Activated T-cell treated with anti-CD3 and anti-CD28 coated beads, Interleukin-2, amount 50 U/mL, for 4 hours (primary cell): Measurements from ENCODE around the gene WWOX. TPM values are rescaled to one million over a fixed set of nuclear protein-coding genes. Genes with fewer than 3 reads are reported as not detected.

Source experiments
- ATAC-seq, 2 donors: fragments of 200-7000 bp; cut with Tn5 transposase; one replicate each; pipeline ENCODE4 v1.10.0; 2021
- DNase-seq: peaks from one replicate; pipeline ENCODE4 v3.0.0-alpha.2; 2020
- H3K27me3 Mint-ChIP-seq: one replicate; pipeline ENCODE4 v1.8.0; 2021; ENCODE audit warnings: low read depth, mixed read lengths
- H3K36me3 Mint-ChIP-seq: one replicate; pipeline ENCODE4 v1.8.0; 2022; ENCODE audit warnings: mixed read lengths; ENCODE audit not compliant: insufficient read depth
- H3K4me1 Mint-ChIP-seq: one replicate; pipeline ENCODE4 v1.8.0; 2021; ENCODE audit warnings: low read depth, mixed read lengths
- H3K4me3 Mint-ChIP-seq: one replicate; pipeline ENCODE4 v1.8.0; 2021; ENCODE audit warnings: mild to moderate bottlenecking, moderate library complexity, mixed read lengths
- H3K9me3 Mint-ChIP-seq: one replicate; pipeline ENCODE4 v1.8.0; 2021; ENCODE audit warnings: mixed read lengths
- total RNA-seq, 3 donors: library from RNA; stranded (reverse); gene quantifications; one replicate each; pipeline ENCODE4 v1.2.1, GENCODE V29; 2021

WWOX gene
- total RNA-seq, 3 donors from 2014 or later = 13.9 to 19.1 (median 18.9) TPM

DNA sequence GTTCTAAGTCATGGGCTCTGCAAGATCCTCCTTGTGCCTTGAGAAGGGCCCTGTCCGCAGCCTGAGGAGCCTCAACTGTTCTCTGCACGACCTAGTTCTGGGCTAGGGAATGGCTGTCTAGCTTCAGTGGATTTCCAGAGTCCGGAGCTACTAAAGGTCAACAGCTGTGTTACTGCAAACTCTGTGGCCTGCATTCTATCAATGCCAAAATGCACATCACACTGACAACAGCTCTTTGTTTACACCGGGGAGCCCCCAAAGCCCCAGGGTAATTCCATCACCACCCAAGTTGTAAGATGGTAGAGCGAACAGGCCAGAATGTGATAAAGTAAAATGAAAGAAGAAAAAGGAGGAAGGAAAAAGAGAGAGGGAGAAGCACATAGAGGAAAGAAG lies 890.9 kb downstream of the WWOX start:
- Mint-ChIP-seq H3K36me3 (peaks cover 2% of the 10 kb centered on the region), H3K4me1 (peaks cover 7% of the 10 kb centered on the region)
- DNase-seq = no peak

DNA sequence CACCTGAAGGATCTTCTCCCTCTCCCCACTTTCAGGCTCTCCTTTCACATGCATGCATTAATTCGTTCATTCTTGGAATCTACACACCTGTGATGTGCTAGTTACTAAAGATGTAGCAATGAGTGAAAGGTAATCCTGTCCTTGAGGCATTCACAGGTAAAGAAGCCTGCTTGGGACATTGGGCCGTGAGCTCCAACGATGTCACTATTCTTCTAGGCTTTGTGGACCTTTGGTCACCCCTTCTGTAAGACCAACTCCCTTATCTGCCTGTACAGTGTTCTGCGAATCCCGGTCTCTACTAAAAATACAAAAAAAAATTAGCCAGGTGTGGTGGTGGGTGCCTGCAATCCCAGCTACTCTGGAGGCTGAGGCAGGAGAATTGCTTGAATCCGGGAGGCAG lies 892.5 kb downstream of the WWOX start:
- no peaks in the 10 kb centered on the region for H3K9me3 Mint-ChIP-seq
- H3K4me3 Mint-ChIP-seq = no peak overlapping the region
- ATAC-seq (no peak), DNase-seq (no peak)
- no peaks in the 10 kb centered on the region for H3K27me3 Mint-ChIP-seq
- H3K4me1 Mint-ChIP-seq = peaks cover 7% of the 10 kb centered on the region
- peaks cover 2% of the 10 kb centered on the region for H3K36me3 Mint-ChIP-seq

More for the DNA sequence above, 890.9 kb downstream of the WWOX start:
- Mint-ChIP-seq H3K9me3 (no peaks in the 10 kb centered on the region), H3K27me3 (no peaks in the 10 kb centered on the region), H3K4me3 (no peak overlapping the region)
- ATAC-seq = no peak

DNA sequence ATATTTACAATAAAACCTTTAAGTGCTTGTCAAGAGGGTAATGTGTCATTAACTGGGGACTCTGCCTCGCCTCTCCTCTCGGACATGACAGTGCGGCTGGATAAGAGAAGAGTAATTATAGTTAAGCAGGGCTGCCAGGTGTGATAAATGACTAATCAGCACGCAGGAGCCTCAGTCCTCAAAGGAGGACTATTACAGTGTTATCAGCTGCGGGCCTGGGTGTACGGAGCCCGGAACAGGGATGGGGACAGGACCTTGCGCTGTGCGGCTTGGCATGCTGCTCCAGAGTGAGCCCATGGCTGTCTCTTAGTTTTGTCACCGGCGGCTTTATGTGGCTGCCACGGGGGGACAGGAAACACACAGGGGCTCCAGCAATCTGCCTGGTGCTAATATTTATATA lies 893.9 kb downstream of the WWOX start:
- Mint-ChIP-seq H3K9me3 (no peaks in the 10 kb centered on the region), H3K36me3 (no peaks in the 10 kb centered on the region), H3K27me3 (no peaks in the 10 kb centered on the region), H3K4me3 (no peak overlapping the region), H3K4me1 (peaks cover 7% of the 10 kb centered on the region)
- ATAC-seq (no peak), DNase-seq (no peak)

DNA sequence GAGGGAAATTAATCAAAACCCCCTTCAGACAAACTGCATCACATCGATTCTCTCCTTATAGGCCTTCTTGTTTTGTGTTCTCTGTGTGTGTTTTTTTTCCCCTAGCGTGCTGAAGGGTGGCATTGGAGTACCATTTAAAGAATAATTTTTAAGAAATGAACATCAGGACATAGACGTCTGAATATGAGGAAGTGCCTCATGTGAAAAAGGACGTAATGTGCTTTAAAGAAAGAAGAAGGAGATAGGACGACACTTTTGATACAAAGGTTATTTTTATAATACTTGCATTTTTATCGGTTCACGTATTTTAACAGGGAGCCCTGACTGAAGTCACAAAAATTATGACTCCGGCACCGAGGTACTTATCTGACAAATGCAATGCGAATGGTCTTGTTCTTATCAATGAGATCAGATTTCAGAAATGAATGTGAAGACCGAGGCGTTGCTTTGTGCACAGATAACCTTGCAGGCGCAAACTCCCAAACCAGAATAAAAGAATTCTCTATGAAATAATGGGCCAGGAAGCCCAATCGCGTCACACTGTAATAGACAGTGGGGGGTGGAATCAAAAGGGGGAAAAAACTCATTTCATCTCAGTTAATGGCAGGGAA lies 894.8 kb downstream of the WWOX start:
- Mint-ChIP-seq H3K4me1 (peaks cover 7% of the 10 kb centered on the region), H3K27me3 (no peaks in the 10 kb centered on the region), H3K9me3 (no peaks in the 10 kb centered on the region), H3K36me3 (no peaks in the 10 kb centered on the region), H3K4me3 (no peak overlapping the region)
- ATAC-seq (no peak), DNase-seq (no peak)

DNA sequence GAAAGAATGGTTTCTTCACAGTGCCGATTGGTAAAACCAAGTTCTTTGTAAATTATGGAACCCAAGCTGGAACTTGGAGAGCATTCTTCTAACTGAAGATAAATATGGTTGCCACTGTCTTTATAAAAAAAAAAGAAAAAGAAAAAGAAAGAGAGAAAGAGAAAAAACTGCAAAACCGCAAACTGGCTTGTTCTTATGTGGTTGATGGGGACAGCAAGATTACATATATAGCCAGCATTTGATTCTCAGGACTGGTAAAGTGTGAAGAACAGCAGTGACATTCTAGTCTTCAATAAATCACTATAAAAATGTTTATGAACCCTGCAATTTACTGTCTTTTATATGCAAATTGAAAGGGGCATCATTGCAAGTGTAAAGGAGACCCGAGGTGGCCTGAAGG lies 896.0 kb downstream of the WWOX start:
- Mint-ChIP-seq H3K4me1 (peaks cover under 1% of the 10 kb centered on the region), H3K4me3 (no peak overlapping the region), H3K27me3 (no peaks in the 10 kb centered on the region), H3K9me3 (no peaks in the 10 kb centered on the region), H3K36me3 (no peaks in the 10 kb centered on the region)
- ATAC-seq (no peak), DNase-seq (no peak)

DNA sequence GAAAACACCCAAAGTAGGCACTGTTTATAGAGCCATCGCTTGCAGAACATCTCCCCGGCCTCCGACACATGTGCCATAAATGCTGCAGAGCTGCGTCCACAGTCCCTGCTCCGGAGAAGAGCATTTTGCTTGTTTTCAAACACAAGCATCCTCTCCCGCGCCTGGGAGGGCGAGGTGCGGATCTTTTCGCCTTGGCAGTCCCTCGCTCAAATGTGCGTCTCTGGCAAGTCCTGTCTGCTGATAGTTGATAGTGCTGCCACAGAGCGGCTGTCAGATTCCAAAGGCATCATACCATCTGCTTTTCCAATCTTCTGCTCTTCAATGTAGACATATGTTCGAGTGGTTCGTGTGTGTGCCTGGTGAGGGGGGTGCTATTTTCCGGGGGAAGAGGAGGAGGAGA lies 897.3 kb downstream of the WWOX start:
- no peaks in the 10 kb centered on the region for H3K27me3 Mint-ChIP-seq
- H3K36me3 Mint-ChIP-seq = no peaks in the 10 kb centered on the region
- DNase-seq (no peak), ATAC-seq (no peak)
- no peaks in the 10 kb centered on the region for H3K9me3 Mint-ChIP-seq
- no peak overlapping the region for H3K4me3 Mint-ChIP-seq
- no peaks in the 10 kb centered on the region for H3K4me1 Mint-ChIP-seq

DNA sequence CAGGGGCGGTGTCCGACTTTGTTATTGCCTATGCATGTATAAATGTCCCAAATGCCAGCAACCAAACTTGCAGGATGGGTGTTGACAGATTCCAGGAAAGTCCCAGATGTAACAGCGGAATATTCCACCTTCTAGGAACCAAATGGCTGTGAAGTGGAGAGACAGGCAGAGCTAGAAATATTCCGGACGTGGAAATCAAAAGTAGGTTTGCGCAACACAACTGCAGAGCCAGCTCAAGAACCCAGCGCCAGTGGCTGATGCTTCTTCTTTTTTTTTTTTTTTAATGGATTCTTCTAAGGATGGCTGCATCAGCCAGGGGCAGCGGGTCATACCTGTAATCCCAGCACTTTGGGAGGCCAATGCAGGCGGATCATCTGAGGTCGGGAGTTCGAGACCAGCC lies 899.4 kb downstream of the WWOX start:
- ATAC-seq (no peak), DNase-seq (no peak)
- Mint-ChIP-seq H3K36me3 (no peaks in the 10 kb centered on the region), H3K4me3 (no peak overlapping the region), H3K9me3 (no peaks in the 10 kb centered on the region), H3K27me3 (no peaks in the 10 kb centered on the region), H3K4me1 (no peaks in the 10 kb centered on the region)

DNA sequence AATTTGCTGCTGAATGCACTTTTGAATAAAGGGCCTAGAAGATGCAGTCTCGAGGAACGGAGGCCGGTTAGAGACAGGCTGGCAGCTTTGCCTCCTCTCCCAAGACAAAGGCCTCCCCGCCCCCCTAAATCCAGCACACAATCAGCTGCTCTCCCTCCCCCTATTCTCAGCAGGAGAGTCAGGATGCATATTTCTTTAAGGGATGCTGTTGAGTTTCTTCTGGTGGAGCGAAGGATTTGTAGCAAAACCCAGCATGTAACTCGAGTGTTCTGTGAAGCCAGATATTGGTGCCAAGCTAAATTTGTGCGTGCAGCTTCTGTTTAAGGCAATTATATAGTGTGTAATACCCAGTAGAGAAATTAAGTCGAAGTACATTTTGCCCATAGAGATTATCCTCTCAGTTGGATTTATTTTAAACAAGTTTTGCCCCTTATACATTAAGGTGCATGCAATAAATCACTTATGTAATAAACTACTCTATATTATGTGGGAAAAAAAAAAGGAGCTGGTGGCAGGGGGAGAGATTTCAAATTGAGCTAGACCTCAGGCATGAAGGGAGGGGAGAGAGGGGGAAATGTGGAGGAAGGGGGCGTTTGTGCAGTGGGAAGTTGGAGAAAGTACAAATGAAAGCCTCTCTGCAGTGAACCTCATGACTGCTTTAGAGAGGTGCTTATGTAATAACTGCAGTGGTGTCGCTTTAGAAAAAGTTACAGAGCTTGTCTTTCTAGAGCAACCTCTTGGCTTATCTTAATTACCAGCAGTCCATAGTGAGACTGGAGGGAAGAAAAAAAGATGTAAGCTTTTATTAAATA lies 901.9 kb downstream of the WWOX start:
- Mint-ChIP-seq H3K27me3 (no peaks in the 10 kb centered on the region), H3K9me3 (no peaks in the 10 kb centered on the region), H3K36me3 (no peaks in the 10 kb centered on the region), H3K4me3 (no peak overlapping the region), H3K4me1 (peaks cover 4% of the 10 kb centered on the region)
- DNase-seq (no peak), ATAC-seq (no peak)

DNA sequence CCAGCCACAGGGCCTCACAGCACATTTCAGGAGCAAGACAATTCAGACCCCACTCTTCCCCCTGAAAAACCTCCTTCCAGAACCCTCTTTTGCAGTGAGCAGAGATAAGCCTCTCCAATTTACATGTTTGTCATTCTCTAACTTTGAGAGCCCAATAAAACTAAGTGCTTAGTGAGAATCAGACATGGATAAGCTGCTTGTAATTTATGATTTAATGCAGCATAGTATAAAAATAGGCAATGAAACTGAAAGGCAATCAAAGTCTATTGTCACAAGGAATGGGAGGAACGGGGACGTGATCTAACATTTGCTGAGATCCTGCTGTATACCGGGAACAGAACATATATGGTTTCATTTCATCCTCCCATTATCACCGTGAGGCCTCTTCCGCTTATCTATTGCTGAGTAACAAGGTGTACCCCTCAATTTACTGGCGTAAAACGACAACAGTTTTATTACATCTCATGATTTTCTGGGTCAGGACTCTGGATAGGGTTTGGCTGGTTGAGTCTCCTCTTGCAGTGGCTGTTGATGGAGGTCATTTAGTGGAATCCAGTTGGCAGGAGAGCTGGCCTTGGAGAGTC lies 903.7 kb downstream of the WWOX start:
- Mint-ChIP-seq H3K4me3 (no peak overlapping the region), H3K36me3 (peaks cover 2% of the 10 kb centered on the region), H3K9me3 (no peaks in the 10 kb centered on the region), H3K27me3 (no peaks in the 10 kb centered on the region), H3K4me1 (peaks cover 15% of the 10 kb centered on the region)
- ATAC-seq = no peak
- no peak for DNase-seq

DNA sequence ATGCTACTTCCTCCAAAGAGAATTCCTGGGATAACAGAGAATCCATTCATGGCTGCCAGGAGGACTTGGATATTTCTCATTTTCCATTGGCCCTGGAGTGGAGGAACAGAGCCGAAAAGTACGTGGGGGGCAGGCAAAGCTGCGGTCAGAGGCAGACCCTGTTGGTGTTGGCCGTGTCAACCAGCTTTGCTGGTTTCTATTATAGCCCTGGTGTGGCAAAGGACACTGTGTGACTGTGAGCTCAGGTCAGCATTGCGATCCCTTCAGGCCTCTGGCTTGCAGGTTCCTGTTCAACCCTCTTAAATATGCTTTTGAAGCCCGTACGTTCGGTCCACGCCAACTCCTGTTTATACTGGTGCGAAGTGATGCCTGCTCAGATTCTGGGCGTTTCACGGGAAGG lies 904.9 kb downstream of the WWOX start:
- Mint-ChIP-seq H3K4me3 (no peak overlapping the region), H3K27me3 (no peaks in the 10 kb centered on the region), H3K36me3 (peaks cover 2% of the 10 kb centered on the region), H3K4me1 (peaks cover 15% of the 10 kb centered on the region), H3K9me3 (no peaks in the 10 kb centered on the region)
- DNase-seq (no peak), ATAC-seq (no peak)

DNA sequence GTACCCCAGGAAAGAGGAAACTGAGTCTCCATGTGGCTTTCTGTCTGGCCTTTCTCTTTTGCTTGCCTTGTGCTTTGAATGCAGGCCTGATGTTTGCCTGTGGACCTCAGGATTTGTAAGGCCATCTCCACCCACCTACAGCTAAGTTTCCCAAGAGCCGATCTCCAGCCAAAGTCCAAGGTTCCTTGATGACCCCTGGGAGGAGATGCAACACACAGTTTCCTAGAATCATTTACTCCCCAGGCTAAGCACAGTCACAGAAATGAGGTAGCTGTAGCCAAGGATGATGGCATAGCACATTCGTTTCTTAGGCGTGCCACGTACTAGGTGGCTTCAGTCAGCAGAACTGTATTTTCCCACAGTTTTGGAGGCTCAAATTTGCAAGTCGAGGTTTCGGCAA lies 905.6 kb downstream of the WWOX start:
- ATAC-seq (no peak), DNase-seq (no peak)
- no peak overlapping the region for H3K4me3 Mint-ChIP-seq
- peaks cover 15% of the 10 kb centered on the region for H3K4me1 Mint-ChIP-seq
- peaks cover 2% of the 10 kb centered on the region for H3K36me3 Mint-ChIP-seq
- H3K9me3 Mint-ChIP-seq = no peaks in the 10 kb centered on the region
- no peaks in the 10 kb centered on the region for H3K27me3 Mint-ChIP-seq

DNA sequence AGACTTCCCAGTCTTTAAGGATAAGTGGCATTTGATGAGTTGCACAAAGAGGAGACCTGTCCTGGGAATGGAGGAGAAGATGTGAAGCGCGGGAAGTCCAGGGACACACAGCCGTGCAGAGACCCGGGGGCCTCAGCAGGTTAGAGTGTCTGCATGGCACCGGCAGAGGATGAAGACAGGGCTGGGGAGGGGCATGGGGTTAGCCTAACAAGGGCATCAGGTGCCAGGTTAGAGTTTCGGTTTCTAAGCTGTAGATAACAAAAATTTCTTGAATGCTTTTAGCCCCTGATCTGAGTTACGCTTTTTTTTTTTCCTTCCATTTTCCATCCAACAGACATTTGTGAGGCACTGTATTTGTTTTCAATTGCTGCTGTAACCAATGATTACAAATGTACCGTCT lies 906.8 kb downstream of the WWOX start:
- Mint-ChIP-seq H3K9me3 (no peaks in the 10 kb centered on the region), H3K4me3 (no peak overlapping the region), H3K27me3 (no peaks in the 10 kb centered on the region), H3K36me3 (peaks cover 2% of the 10 kb centered on the region), H3K4me1 (peaks cover 15% of the 10 kb centered on the region)
- ATAC-seq (no peak), DNase-seq (no peak)

DNA sequence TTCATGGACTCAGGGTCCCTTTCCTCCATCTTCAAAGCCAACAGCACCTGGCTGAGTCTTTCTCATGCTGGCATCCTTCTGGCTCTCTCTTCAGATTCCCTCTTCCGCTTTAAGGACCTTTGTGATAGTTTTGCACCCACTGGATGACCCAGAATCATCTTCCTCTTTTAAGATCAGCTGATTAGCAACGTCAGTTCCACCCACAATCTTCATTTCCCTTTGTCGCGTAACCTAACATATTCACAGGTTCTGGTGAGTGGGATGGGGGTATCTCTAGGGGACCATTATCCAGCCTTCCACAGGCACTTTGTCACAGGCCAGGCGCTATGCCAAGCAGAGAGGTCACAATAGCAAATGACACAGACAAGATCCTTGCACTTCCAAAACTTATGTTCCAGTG lies 907.3 kb downstream of the WWOX start:
- no peak for ATAC-seq
- H3K36me3 Mint-ChIP-seq = peaks cover 2% of the 10 kb centered on the region
- H3K4me1 Mint-ChIP-seq = peaks cover 15% of the 10 kb centered on the region
- no peaks in the 10 kb centered on the region for H3K9me3 Mint-ChIP-seq
- no peaks in the 10 kb centered on the region for H3K27me3 Mint-ChIP-seq
- no peak overlapping the region for H3K4me3 Mint-ChIP-seq
- no peak for DNase-seq

DNA sequence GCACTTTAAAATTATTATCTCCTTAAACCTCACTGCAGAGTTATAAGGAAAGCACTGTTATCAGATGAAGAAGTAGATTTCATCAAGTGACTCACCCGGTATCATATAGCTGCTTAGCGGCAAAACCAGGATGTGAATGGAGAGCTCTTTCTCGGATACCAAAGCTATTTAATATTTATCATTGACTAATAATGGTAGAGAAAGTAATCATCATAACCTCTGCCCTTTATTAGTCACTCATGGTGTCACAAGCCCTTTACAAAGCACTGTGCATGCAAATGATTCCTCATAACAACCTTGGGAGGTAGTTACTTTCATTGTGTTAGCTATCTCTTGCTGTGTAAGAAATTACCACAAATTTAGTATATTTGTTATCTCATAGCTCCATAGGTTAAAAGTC lies 908.2 kb downstream of the WWOX start:
- DNase-seq (no peak), ATAC-seq (peak; percentile 79 to 86)
- no peak overlapping the region for H3K4me3 Mint-ChIP-seq
- H3K4me1 Mint-ChIP-seq = peaks cover 15% of the 10 kb centered on the region
- H3K27me3 Mint-ChIP-seq = no peaks in the 10 kb centered on the region
- H3K9me3 Mint-ChIP-seq = no peaks in the 10 kb centered on the region
- peaks cover 2% of the 10 kb centered on the region for H3K36me3 Mint-ChIP-seq
